ENCODE results near the gene ZDHHC9.

The ZDHHC9 gene

DNA sequence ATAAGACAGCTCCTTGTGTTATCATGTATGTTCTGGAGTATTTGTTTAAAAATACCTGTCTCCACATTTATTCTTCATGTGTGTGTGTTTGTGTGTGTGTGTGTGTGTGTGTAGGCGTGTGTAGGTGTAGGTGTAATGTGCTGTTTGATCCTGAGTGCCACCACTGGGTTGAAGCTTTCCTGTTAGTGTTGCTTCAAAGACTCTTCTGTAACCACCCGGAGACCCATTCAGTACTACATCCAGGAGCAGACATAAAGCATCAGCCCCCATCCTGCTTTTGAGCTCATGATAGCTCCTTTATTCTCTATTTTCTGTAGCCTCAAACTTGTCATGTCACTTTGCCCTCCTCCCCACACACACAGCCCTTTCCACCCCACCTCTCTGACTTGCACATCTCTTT, 3.0 kb upstream of the ZDHHC9 start:
- H3K36me3 ChIP-seq: no peaks in the 10 kb centered on the region
- H3K4me1 ChIP-seq: no peaks in the 10 kb centered on the region
- TF ChIP-seq, protein P1, sequence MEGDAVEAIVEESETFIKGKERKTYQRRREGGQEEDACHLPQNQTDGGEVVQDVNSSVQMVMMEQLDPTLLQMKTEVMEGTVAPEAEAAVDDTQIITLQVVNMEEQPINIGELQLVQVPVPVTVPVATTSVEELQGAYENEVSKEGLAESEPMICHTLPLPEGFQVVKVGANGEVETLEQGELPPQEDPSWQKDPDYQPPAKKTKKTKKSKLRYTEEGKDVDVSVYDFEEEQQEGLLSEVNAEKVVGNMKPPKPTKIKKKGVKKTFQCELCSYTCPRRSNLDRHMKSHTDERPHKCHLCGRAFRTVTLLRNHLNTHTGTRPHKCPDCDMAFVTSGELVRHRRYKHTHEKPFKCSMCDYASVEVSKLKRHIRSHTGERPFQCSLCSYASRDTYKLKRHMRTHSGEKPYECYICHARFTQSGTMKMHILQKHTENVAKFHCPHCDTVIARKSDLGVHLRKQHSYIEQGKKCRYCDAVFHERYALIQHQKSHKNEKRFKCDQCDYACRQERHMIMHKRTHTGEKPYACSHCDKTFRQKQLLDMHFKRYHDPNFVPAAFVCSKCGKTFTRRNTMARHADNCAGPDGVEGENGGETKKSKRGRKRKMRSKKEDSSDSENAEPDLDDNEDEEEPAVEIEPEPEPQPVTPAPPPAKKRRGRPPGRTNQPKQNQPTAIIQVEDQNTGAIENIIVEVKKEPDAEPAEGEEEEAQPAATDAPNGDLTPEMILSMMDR (IDR thresholded peaks at IDR 0.05; ENCODE audit: low read depth, low read length): no peak
- no peak for DNase-seq
- H3K9me3 ChIP-seq: no peaks in the 10 kb centered on the region
- no peaks in the 10 kb centered on the region for H3K27me3 ChIP-seq
- H3K4me3 ChIP-seq (ENCODE audit: low read depth, low read length): no peak overlapping the region

DNA sequence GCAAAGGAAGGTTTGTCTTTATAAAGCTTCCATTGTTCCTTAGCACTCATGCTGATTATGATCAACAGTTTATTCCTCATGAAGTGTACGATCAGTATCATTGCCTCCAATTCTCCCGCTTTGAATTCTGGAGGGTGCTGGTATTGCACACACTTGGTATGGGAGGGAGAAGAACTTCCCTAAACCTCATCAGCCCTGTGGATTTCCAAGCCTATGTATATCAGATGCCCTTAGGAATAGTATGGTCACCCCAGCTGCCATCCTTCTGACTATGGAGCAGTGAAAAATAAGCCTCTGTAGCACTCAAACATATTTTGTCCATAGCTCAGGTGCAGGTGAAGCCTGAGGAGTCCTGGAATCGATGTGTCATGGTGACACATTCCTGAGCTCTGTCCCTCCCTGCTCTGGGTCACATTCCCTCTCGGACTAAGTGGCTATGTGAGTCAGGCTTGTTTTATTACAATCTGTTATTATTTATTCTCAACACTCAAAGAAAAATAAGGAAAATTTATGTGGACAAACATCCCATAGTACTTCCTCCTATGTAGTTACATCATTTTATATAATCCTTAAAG, 2.0 kb upstream of the ZDHHC9 start:
- H3K4me1 ChIP-seq: no peaks in the 10 kb centered on the region
- no peaks in the 10 kb centered on the region for H3K9me3 ChIP-seq
- no peak for DNase-seq
- H3K36me3 ChIP-seq: no peaks in the 10 kb centered on the region
- H3K4me3 ChIP-seq (ENCODE audit: low read depth, low read length): no peak overlapping the region
- TF ChIP-seq, protein P1 (IDR thresholded peaks at IDR 0.05; ENCODE audit: low read depth, low read length): no peak
- H3K27me3 ChIP-seq: no peaks in the 10 kb centered on the region

DNA sequence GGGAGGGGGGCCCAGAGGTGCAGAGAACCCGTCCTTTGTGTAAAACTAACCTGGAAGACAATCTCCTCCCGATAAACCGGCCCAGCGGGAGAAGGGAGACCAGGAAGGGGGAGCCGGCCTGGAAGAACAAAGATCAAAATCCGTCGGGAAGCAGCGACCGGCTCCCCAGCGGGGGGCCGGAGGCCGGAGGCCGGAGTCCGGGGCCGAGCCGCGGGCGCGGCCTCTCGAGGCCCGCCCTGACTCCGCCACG, 552 bp downstream of the ZDHHC9 start:
- Histone ChIP-seq H3K4me3 (ENCODE audit: low read depth, low read length) (peak overlapping the region; percentile 71), H3K36me3 (no peaks in the 10 kb centered on the region), H3K4me1 (no peaks in the 10 kb centered on the region), H3K9me3 (no peaks in the 10 kb centered on the region), H3K27me3 (no peaks in the 10 kb centered on the region)
- TF ChIP-seq, protein P1 (IDR thresholded peaks at IDR 0.05; ENCODE audit: low read depth, low read length): no peak
- DNase-seq: no peak

DNA sequence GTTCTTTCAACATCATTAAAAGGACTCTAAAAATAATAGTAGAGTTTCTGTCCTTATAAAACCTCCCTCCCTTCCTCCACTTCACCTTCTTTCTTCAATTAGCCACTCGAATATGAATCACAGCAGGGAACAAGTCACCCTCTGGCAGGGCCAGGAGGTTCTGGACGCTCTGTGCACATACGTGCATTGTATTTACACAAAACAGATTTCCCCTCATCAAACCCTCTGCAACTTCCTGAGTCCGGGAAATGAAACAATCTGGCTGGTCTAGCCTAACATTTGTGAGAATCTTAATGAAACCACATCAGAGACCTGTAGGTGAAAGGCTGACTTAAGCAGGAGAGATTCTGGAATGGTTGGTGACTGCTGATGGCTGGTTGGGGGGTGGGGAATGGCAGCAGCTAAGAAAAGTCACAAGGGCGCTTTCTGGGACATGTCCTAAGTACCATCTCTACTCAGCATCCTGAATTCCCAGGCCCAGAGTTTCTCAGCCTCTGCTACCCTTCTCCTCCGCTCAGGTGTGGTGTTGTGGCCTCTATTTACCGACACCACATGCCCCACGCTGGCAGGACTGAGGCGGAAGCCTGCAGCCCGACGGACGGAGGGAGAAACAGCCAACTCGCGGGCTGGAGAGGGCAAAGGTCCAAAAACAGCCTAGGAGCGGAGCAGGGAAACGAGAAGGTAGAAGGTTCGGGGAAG, 1.0 kb downstream of the ZDHHC9 start:
- H3K36me3 ChIP-seq: no peaks in the 10 kb centered on the region
- H3K4me1 ChIP-seq: no peaks in the 10 kb centered on the region
- no peaks in the 10 kb centered on the region for H3K9me3 ChIP-seq
- DNase-seq: no peak
- peak overlapping the region; percentile 71 for H3K4me3 ChIP-seq (ENCODE audit: low read depth, low read length)
- H3K27me3 ChIP-seq: no peaks in the 10 kb centered on the region
- TF ChIP-seq, protein P1 (IDR thresholded peaks at IDR 0.05; ENCODE audit: low read depth, low read length): no peak

DNA sequence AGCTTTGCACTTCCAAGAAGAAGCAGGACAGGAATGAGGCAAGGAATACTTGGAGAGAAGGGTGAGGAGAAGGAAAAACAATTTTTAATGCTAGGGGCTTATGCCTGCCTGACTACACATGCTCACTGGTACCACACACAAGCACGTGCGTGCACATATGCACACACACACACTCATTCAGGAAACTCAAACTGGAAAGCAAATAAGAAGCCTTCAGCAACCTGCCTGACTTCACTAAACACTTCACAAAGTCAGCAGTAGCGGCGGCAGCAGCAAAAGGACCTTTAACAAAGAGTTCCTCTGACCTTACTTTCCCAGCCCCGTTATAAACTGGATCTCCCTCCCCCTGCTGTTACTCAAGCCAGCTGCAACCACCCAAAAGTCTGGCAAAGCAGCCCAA, 3.3 kb downstream of the ZDHHC9 start:
- no peak for DNase-seq
- Histone ChIP-seq H3K36me3 (no peaks in the 10 kb centered on the region), H3K4me1 (no peaks in the 10 kb centered on the region), H3K9me3 (no peaks in the 10 kb centered on the region), H3K27me3 (no peaks in the 10 kb centered on the region), H3K4me3 (ENCODE audit: low read depth, low read length) (no peak overlapping the region)
- TF ChIP-seq, protein P1 (IDR thresholded peaks at IDR 0.05; ENCODE audit: low read depth, low read length): no peak

DNA sequence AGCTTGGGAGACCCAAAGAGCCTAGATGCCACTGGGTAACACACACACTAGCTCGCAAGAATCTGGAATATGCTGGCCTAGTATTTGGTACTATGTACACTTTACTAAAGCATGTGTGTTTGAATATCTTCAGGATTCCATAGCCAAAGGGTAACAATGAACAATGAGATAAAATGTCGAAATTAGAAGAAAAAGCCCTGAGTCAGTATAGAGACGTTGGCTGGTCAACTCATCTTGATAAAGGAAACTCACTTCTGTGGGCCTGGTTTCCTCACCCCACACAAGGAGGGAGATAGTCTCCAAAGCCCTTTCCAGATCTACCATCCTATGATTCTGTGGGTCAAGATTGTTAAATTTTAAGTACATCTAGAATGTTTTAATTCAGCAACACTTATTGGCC, 6.9 kb downstream of the ZDHHC9 start:
- DNase-seq: no peak
- Histone ChIP-seq H3K4me3 (ENCODE audit: low read depth, low read length) (no peak overlapping the region), H3K27me3 (no peaks in the 10 kb centered on the region), H3K9me3 (no peaks in the 10 kb centered on the region), H3K4me1 (no peaks in the 10 kb centered on the region; the same call in 1 of the 2 replicates), H3K36me3 (no peaks in the 10 kb centered on the region)
- TF ChIP-seq, protein P1 (IDR thresholded peaks at IDR 0.05; ENCODE audit: low read depth, low read length): no peak

Data from BE2C (cell line).